HG03469 (cell line): Measurements from ENCODE around the gene LRRFIP1.
"Not testable (repeated sequence)": the region's sequence is repeated elsewhere in the genome, so short reads cannot be mapped to it uniquely, and the experiment has no call there.

Source experiments
- ATAC-seq: cut with Tn5 transposase; IDR thresholded peaks from one replicate; pipeline ENCODE4 v1.9.1; 2021; ENCODE audit warnings: mild to moderate bottlenecking, moderate library complexity, moderate number of reproducible peaks; ENCODE audit not compliant: unreplicated experiment

LRRFIP1 gene

GRCh38 chr2:237742614-237743013, 115.2 kb downstream of the LRRFIP1 start:
- no peak for ATAC-seq

- no peak for ATAC-seq
Observed at GRCh38 chr2:237743024-237743423, 115.6 kb downstream of the LRRFIP1 start.

DNA sequence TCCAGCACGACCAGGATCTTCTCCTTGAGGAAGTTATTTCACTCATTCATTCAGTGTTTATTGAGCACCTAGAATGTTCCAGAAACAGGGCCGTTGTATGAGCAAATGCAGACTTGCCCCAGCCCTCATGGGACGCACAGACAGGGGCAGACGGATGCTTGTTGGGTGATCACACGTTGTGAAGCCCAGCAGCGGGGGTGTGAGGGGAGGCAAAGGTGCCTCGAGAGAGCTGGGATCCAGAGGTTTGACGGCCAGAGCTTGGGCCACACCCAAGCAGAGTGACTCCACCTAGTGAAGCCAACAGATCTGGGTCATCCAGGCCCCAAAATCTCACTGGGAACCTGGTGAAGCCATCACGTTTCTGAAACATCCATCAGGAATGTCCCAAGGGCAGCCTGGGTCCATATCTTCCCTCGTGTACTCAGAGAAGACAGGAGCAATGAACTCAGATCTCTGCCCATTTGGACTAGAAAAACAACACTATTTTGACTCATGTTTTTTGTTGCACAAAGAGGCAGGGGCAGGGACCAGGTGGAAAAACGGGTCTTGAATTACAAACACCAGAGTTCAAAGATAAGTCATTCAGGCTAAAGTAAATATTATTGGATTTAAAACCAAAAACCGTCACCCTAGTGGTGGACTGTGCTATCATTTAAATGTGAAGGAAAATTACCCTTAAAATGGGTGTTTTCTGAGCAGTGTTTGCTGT, 116.3 kb downstream of the LRRFIP1 start:
- no peak for ATAC-seq

GRCh38 chr2:237744270-237744612, 116.9 kb downstream of the LRRFIP1 start:
- no peak for ATAC-seq

GRCh38 chr2:237744613-237745249, 117.3 kb downstream of the LRRFIP1 start:
- ATAC-seq, result no peak

DNA sequence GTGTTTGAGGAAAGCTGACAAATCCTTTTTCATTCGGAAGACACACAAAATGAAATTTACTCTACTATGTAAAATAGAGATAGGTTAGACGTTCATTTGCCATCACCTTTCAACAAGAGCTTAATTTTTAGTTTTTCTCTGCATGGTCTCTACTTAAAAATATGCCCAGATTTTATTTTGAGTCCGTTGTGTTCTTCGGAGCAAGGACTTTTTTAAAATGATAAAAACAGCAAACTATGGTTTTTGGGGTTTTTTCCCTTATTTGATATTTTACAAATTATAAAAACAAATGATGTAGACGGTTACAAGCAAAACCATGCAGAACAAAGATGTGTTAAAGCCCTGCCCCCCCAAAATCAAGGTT, 117.8 kb downstream of the LRRFIP1 start:
- no peak for ATAC-seq

DNA sequence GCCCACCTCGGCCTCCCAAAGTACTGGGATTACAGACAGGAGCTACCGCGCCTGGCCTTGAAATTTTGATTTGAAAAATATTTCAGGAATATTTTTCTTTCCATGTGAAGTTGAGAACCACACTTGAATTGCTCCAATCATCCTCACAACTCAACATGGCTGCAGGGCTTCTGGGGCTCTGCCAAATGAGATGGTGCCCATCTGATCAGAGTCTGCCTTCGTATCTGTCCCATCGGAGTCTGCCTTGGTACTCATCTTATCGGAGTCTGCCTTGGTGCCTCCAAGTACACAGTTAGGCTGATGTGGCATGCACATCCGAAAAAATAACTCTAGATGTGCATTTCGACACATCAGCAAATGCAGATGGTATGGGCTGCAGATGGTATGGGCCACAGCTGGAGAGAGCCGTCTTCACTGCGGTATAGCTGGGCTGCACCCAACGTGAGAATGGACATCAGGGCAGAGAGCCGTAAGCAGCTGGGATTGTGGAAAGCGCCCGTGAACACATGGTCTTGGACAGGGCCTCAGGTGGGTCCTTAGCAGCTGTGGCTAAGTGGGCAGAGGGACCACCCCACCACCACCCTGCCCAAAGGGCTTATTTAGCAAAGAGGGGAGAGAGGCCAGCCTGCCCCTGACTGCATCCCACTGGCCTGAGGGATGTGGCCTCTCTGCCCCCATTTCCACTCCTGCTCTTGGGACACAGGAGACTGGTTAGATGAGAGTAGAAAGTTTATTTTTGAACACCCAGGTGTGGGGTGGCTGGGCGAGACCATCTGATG, 119.1 kb downstream of the LRRFIP1 start:
- ATAC-seq, result no peak

DNA sequence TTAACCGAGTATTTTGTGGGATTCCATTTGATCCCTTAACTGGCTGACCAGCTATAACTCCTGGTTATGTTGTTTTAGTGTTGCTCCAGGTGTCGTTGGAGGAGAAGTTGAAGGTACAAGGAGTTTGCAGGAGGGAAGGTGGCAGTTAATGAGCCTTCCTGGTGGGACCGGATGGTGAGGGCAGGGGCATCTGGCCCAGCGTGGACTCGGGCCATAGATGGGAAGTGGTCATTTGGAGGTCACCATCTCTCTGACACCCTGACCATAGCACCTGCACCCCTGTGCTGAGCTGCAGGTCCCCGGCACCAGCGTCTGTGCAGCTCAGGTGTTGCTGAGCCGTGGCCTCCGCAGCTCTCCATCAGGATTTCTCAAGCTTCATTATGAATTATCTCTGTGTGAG, 119.8 kb downstream of the LRRFIP1 start:
- ATAC-seq, result no peak

DNA sequence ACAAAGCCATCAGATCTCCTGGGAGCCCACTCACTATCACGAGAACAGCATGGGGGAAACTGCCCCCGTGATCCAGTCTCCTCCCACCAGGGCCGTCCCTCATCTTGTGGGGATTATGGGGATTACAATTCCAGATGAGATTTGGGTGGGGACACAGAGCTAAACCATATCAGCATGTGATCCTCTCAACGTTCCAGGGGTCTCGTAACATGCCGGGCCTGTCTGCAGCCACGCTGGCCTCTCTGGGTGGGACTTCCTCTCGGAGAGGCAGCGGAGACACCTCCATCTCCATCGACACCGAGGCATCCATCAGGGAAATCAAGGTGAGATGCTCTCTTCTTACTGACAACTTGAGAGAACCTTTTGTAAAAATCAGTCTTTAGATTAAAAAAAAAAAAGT, 121.6 kb downstream of the LRRFIP1 start:
- no peak for ATAC-seq

GRCh38 chr2:237749961-237750360, 122.6 kb downstream of the LRRFIP1 start:
- no peak for ATAC-seq

DNA sequence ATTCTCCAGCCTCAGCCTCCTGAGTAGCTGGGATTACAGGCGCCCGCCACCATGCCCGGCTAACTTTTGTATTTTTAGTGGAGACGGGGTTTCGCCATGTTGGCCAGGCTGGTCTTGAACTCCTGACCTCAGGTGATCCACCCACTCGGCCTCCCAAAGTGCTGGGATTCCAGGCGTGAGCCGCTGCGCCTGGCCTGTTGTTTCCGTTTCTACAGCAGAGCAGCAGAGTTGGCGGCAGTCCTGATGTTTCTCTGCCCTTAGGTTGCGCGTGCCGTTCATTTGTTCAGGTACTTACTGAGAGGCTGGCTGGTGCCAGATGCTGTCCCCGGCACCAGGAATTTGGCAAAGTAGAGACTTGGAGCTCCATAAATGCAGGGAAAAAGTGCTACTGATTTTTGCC, 123.1 kb downstream of the LRRFIP1 start:
- not testable (repeated sequence) for ATAC-seq

DNA sequence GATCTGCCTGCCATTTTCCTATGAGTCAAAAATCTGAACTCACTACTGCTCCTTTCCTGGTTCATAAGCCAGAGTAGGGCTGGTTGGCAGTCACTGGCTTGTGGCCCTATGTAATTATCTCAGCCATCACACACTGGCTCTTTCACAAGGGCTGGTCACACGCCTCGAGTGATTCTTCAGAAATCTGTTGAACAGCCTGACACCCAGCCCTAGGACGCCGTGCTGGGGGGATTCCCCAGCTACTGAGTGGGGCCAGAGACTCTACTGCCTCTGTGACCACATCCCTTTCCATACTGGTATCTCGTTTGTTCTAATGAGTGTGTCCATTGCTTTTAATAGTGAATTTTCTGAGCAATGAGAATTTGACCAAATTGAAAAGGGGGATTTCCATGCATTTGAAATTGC, 125.4 kb downstream of the LRRFIP1 start:
- peak; percentile 95 for ATAC-seq

DNA sequence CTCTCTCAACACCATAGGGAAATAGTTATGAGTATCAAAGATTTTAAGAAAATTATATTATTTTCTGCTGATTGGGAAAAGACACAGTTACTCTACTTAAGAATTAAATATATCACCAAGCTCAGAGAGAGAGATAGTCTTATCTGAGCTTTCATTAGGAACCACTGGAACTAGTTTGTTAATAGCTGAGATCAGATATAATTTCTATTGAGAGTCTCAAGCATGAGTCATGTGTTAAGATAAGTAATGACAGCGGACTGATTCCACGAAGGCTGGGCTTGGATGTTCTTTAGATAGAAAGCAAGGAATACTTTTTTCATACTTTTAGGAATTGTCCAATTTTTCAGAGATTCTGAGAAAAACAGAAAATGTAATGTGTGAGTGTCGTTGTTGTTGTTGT, 126.8 kb downstream of the LRRFIP1 start:
- ATAC-seq, result no peak

- ATAC-seq, result no peak
Observed at GRCh38 chr2:237754626-237755248, 127.3 kb downstream of the LRRFIP1 start.

GRCh38 chr2:237757616-237758015, 130.2 kb downstream of the LRRFIP1 start:
- no peak for ATAC-seq

GRCh38 chr2:237758185-237758584, 130.8 kb downstream of the LRRFIP1 start:
- ATAC-seq, result no peak

DNA sequence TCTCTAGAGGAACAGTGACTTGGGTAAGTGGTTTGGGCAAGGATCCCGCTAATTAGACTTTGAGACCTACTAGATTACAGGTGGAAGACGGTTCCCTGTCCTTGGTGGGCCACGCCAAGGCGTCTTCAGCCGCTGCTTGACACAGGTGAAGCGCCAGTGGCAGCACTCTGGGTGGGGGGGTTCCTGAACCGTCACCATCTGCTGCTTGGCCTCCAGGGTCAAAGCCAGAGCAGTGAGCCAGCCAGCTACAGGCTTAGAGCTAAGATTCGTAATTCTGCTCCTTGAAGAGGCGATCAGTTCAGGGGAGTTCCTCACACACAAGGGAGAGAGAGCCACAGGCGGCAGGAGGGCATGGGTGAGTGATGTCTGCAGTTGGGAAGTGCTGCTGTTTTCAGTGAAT, 131.8 kb downstream of the LRRFIP1 start:
- no peak for ATAC-seq

GRCh38 chr2:237760506-237761502, 133.4 kb downstream of the LRRFIP1 start:
- no peak for ATAC-seq

GRCh38 chr2:237762291-237763182, 135.2 kb downstream of the LRRFIP1 start:
- not testable (repeated sequence) for ATAC-seq
